RCC 7860 (cell line): ENCODE data around the gene ITPR1.

Source experiments
- DNase-seq: peaks from one replicate; pipeline ENCODE4 v3.0.0-alpha.2; 2015; ENCODE audit warnings: low spot score
- FAIRE-seq: peaks from 2 replicates; lab custom pipeline; 2012; peaks lifted over from hg19 to GRCh38; lab: Jason Lieb, UNC

ITPR1 gene

GRCh38 chr3:4629095-4630007 lies 136.2 kb downstream of the ITPR1 start:
- DNase-seq (no peak), FAIRE-seq (no peak)

GRCh38 chr3:4633078-4634004 lies 140.2 kb downstream of the ITPR1 start:
- DNase-seq, result peak; percentile 57
- peak; percentile 45 for FAIRE-seq

GRCh38 chr3:4634894-4635293 lies 141.7 kb downstream of the ITPR1 start:
- DNase-seq (no peak), FAIRE-seq (no peak)

GRCh38 chr3:4637265-4637664 lies 144.1 kb downstream of the ITPR1 start:
- no peak for FAIRE-seq

GRCh38 chr3:4641863-4642563 lies 148.9 kb downstream of the ITPR1 start:
- FAIRE-seq (no peak), DNase-seq (no peak)

More at GRCh38 chr3:4637265-4637664, 144.1 kb downstream of the ITPR1 start:
- DNase-seq, result no peak

- DNase-seq (no peak), FAIRE-seq (no peak)
These were observed 149.5 kb downstream of the ITPR1 start for GRCh38 chr3:4642611-4643010.

GRCh38 chr3:4643904-4644547 lies 150.9 kb downstream of the ITPR1 start:
- FAIRE-seq, result no peak

GRCh38 chr3:4644951-4645350 lies 151.8 kb downstream of the ITPR1 start:
- DNase-seq (no peak), FAIRE-seq (no peak)

More at GRCh38 chr3:4643904-4644547, 150.9 kb downstream of the ITPR1 start:
- no peak for DNase-seq

GRCh38 chr3:4645468-4645867 lies 152.3 kb downstream of the ITPR1 start:
- no peak for DNase-seq
- FAIRE-seq, result no peak

- no peak for FAIRE-seq
These were observed 154.3 kb downstream of the ITPR1 start for GRCh38 chr3:4647411-4647810.

GRCh38 chr3:4655145-4656045 lies 162.2 kb downstream of the ITPR1 start:
- no peak for FAIRE-seq
- no peak for DNase-seq

More at GRCh38 chr3:4647411-4647810, 154.3 kb downstream of the ITPR1 start:
- DNase-seq, result no peak

GRCh38 chr3:4656059-4656458 lies 162.9 kb downstream of the ITPR1 start:
- FAIRE-seq, result no peak
- peak; percentile 35 for DNase-seq

- no peak for DNase-seq
- no peak for FAIRE-seq
These were observed 163.6 kb downstream of the ITPR1 start for GRCh38 chr3:4656626-4657328.

- DNase-seq (no peak), FAIRE-seq (no peak)
These were observed 167.8 kb downstream of the ITPR1 start for GRCh38 chr3:4660936-4661335.

GRCh38 chr3:4664412-4664811 lies 171.3 kb downstream of the ITPR1 start:
- no peak for FAIRE-seq
- no peak for DNase-seq

- FAIRE-seq, result no peak
- DNase-seq, result no peak
These were observed 172.0 kb downstream of the ITPR1 start for GRCh38 chr3:4665197-4665596.

- no peak for FAIRE-seq
- no peak for DNase-seq
These were observed 172.9 kb downstream of the ITPR1 start for GRCh38 chr3:4666071-4666470.

- FAIRE-seq, result no peak
- DNase-seq, result no peak
These were observed 177.2 kb downstream of the ITPR1 start for GRCh38 chr3:4670352-4670751.
